Spleen (tissue), 11 donors: ENCODE data around the gene EEF2. TPM values are rescaled to one million over a fixed set of nuclear protein-coding genes. Genes with fewer than 3 reads are reported as not detected.
A peak's percentile ranks its signal among the peaks of the same experiment; 100 is the strongest.
"Not testable (repeated sequence)": the region's sequence is repeated elsewhere in the genome, so short reads cannot be mapped to it uniquely, and the experiment has no call there.

Experiments used
- DNase-seq: peaks from one replicate; pipeline ENCODE4 v3.0.0-alpha.2; 2020
- H3K27ac ChIP-seq, 8 donors: fragments of 200-600 bp; sonication (generic) in 7 of 8; 1 replicate in 4 of 8; 2 replicates in 4 of 8; pipeline versions ENCODE4 v1.5.0 to v1.8.0; 2016 to 2021; ENCODE audit warnings: inconsistent platforms in 4 of 8, mild to moderate bottlenecking in 4 of 8, moderate library complexity in 1 of 8
- H3K27me3 ChIP-seq, 7 donors: fragments of 200-600 bp; sonication (generic) in 6 of 7; replicated peaks in 1 of 7; 1 replicate in 4 of 7; 2 replicates in 3 of 7; pipeline versions ENCODE4 v1.5.0 to v1.8.0; 2016 to 2021; ENCODE audit warnings: inconsistent platforms in 3 of 7, mild to moderate bottlenecking in 1 of 7
- H3K36me3 ChIP-seq, 6 donors: fragments of 200-600 bp; sonication (generic) in 5 of 6; 1 replicate in 4 of 6; 2 replicates in 2 of 6; pipeline versions ENCODE4 v1.5.0 to v1.8.0; 2016 to 2021; ENCODE audit warnings: inconsistent platforms in 2 of 6
- H3K4me1 ChIP-seq, 6 donors: fragments of 200-600 bp; sonication (generic) in 5 of 6; 1 replicate in 3 of 6; 2 replicates in 3 of 6; pipeline versions ENCODE4 v1.5.0 to v1.8.0; 2016 to 2021; ENCODE audit warnings: inconsistent platforms in 3 of 6
- H3K4me3 ChIP-seq, 8 donors: fragments of 200-600 bp; sonication (generic) in 7 of 8; 1 replicate in 4 of 8; 2 replicates in 4 of 8; pipeline versions ENCODE4 v1.5.0 to v1.8.0; 2016 to 2021; ENCODE audit warnings: inconsistent platforms in 4 of 8, mild to moderate bottlenecking in 4 of 8, moderate library complexity in 2 of 8
- H3K9me3 ChIP-seq, 8 donors: fragments of 200-600 bp; sonication (generic) in 7 of 8; 1 replicate in 4 of 8; 2 replicates in 4 of 8; pipeline versions ENCODE4 v1.5.0 to v1.8.0; 2016 to 2021; ENCODE audit warnings: inconsistent platforms in 4 of 8
- CTCF ChIP-seq, 11 experiments: fragments of 200-600 bp in 7 of 11; fragments of 450-650 bp in 4 of 11; sonication (generic) in 4 of 11; IDR thresholded peaks in 8 of 11; conservative IDR thresholded peaks in 3 of 11; 1 replicate in 7 of 11; 2 replicates in 4 of 11; pipeline versions ENCODE4 v1.4.0 to v1.8.0; 2016 to 2021; ENCODE audit warnings: antibody characterized with exemption in 11 of 11, inconsistent platforms in 4 of 11, mild to moderate bottlenecking in 1 of 11
- POLR2A ChIP-seq, 3 donors: fragments of 450-650 bp; IDR thresholded peaks; one replicate each; pipeline ENCODE4 v1.5.1; 2017; ENCODE audit warnings: antibody characterized with exemption in 3 of 3, mild to moderate bottlenecking in 1 of 3
- POLR2AphosphoS5 ChIP-seq, 3 donors: sonication (generic); formaldehyde crosslinking; IDR thresholded peaks; one replicate each; pipeline ENCODE4 v1.5.1; 2017; ENCODE audit warnings: antibody characterized with exemption in 3 of 3
- WGBS, 5 donors: extraction: QIAGEN DNeasy Blood & Tissue Kit in 3 of 5; methylation state at CpG; one replicate each; pipeline versions ENCODE4 v1.1.5 to v1.1.7; 2013 to 2018; 5-methylcytosine and 5-hydroxymethylcytosine counted together
- intact Hi-C: fragments of 100-400 bp; cut with DNase I; formaldehyde crosslinking; loops from one replicate; pipeline ENCODE4 v1.15.0; 2023; ENCODE audit warnings: low total_unique reads
- polyA plus RNA-seq, 3 donors: library from polyadenylated mRNA; stranded (reverse); fragments of 200-250 nt; gene quantifications; one replicate each; pipeline ENCODE4 v1.2.1, GENCODE V29; 2013
- total RNA-seq, 7 donors: library from RNA; depleted of rRNA in 3 of 7; stranded (reverse); fragments of >200 nt in 3 of 7; fragmentation: NEBNext Ultra II Directional in 4 of 7; extraction: Animal tissue kit (Norgen Biotek cat#: 25700) in 4 of 7; gene quantifications; one replicate each; pipeline versions ENCODE4 v1.1.0 to v1.2.1, GENCODE V29; 2016 to 2021
- donor health status: healthy with polysubstance abuse.
- donor health status: DM: no; HTN: no; CAD: no; lungs with moderate emphysema.
- donor health status: DM: no; HTN: no; CAD: no.
- donor health status: Bipolar disorder and iron deficiency.
- donor health status: healthy.
- donor health status: DM: no; HTN: no; CAD: no.
- donor health status: DM: yes; HTN: yes; CAD: no.

The EEF2 gene
- total and polyA plus RNA-seq, 10 donors, result 565 to 1,961 (median 1,262) TPM

GRCh38 chr19:3970313-3970807, 14.9 kb downstream of the EEF2 start:
- Histone ChIP-seq H3K27ac (peak overlapping the region; percentile 82 to 95 (median 91)), H3K4me1 (peaks cover 23 to 63% (median 46%) of the 10 kb centered on the region in 6 donors), H3K9me3 (no peaks in the 10 kb centered on the region), H3K4me3 (peak overlapping the region; percentile 69 to 91 (median 78)), H3K36me3 (peaks cover 0 to 57% (median 33%) of the 10 kb centered on the region in 6 donors), H3K27me3 (no peaks in the 10 kb centered on the region)
- 0 to 2% (median 2%) methylated on average over 21 to 22 of the region's 22 CpGs for WGBS, 5 donors
- intact Hi-C loops, result no loop called here
- no peak for DNase-seq
- no peak for TF ChIP-seq POLR2A (IDR thresholded peaks at IDR 0.05)

- H3K27ac ChIP-seq, result peak overlapping the region in 7 of 8 donors; percentile 64 to 95 (median 91)
- no peaks in the 10 kb centered on the region for H3K27me3 ChIP-seq
- intact Hi-C loops, result no loop called here
- H3K4me3 ChIP-seq, result peak overlapping the region; percentile 69 to 91 (median 78)
- peaks cover 23 to 63% (median 47%) of the 10 kb centered on the region in 6 donors for H3K4me1 ChIP-seq
- H3K9me3 ChIP-seq, result no peaks in the 10 kb centered on the region
- WGBS, 5 donors, result 48 to 66% (median 51%) methylated on average over 21 to 23 of the region's 23 CpGs
- H3K36me3 ChIP-seq, result peaks cover 0 to 58% (median 34%) of the 10 kb centered on the region in 6 donors
- DNase-seq, result no peak
- TF ChIP-seq POLR2AphosphoS5 (IDR thresholded peaks at IDR 0.05), result no peak
- TF ChIP-seq POLR2A (IDR thresholded peaks at IDR 0.05), result no peak
- no peak for TF ChIP-seq CTCF (IDR thresholded peaks at IDR 0.05 in 8 of 11, conservative IDR thresholded peaks at IDR 0.05 in 3 of 11)
Measured at GRCh38 chr19:3969435-3970312, 15.6 kb downstream of the EEF2 start.

GRCh38 chr19:3968556-3969434, 16.5 kb downstream of the EEF2 start:
- Histone ChIP-seq H3K4me1 (peaks cover 23 to 63% (median 48%) of the 10 kb centered on the region in 6 donors), H3K27ac (peak overlapping the region in 7 of 8 donors; percentile 68 to 95 (median 91)), H3K27me3 (no peaks in the 10 kb centered on the region), H3K36me3 (peaks cover 0 to 67% (median 42%) of the 10 kb centered on the region in 6 donors), H3K9me3 (no peaks in the 10 kb centered on the region), H3K4me3 (peak overlapping the region in 2 of 8 donors; percentile 83)
- WGBS, 5 donors, result 42 to 68% (median 60%) methylated on average over 9 of the region's 9 CpGs
- intact Hi-C loops, result no loop called here
- no peak for DNase-seq
- TF ChIP-seq POLR2AphosphoS5 (IDR thresholded peaks at IDR 0.05) (peak; percentile 27 to 69 (median 62)), POLR2A (IDR thresholded peaks at IDR 0.05) (no peak), CTCF (IDR thresholded peaks at IDR 0.05 in 8 of 11, conservative IDR thresholded peaks at IDR 0.05 in 3 of 11) (no peak)

- intact Hi-C loops, DNase-seq, H3K4me3 ChIP-seq, H3K9me3 ChIP-seq, H3K27me3 ChIP-seq: not testable (repeated sequence)
- Histone ChIP-seq H3K4me1 (peaks cover 23 to 63% (median 48%) of the 10 kb centered on the region in 6 donors), H3K36me3 (peaks cover 0 to 75% (median 50%) of the 10 kb centered on the region in 6 donors), H3K27ac (peak overlapping the region in 7 of 8 donors; percentile 59 to 93 (median 72))
- 88 to 95% (median 91%) methylated on average over 12 of the region's 12 CpGs for WGBS, 5 donors
Measured at GRCh38 chr19:3967983-3968382, 17.3 kb downstream of the EEF2 start.
